ENCODE measurements around the gene NDUFAF7.
"Not testable (repeated sequence)": the region's sequence is repeated elsewhere in the genome, so short reads cannot be mapped to it uniquely, and the experiment has no call there.

DNA sequence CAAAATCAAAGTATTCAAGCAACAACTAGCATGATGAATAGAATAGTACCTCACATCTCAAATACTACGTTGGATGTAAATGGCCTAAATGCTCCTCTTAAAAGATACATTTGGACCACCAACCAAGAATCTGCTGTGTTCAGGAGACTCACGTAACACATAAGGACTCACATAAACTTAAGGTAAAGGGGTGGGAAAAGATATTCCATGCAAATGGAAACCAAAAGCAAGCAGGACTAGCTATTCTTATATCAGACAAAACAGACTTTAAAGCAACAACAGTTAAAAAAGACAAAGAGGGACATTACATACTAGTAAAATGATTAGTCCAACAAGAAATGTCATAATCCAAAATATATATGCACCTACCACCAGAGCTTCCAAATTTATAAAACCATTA is 24.7 kb upstream of the NDUFAF7 start:
- not testable (repeated sequence) for TF ChIP-seq POLR2AphosphoS5, POLR2A (IDR thresholded peaks at IDR 0.05; ENCODE audit: low read depth, low read length)

Data from GM12892 (cell line).